GM19240 (cell line): ENCODE data around the gene TCL1A.

Experiments
- DNase-seq: peaks from one replicate; pipeline ENCODE4 v3.0.0; 2011; ENCODE audit warnings: low spot score; ENCODE audit not compliant: insufficient read length

Gene TCL1A

GRCh38 chr14:95705518-95705917 is 8.4 kb downstream of the TCL1A start:
- DNase-seq: no peak

DNA sequence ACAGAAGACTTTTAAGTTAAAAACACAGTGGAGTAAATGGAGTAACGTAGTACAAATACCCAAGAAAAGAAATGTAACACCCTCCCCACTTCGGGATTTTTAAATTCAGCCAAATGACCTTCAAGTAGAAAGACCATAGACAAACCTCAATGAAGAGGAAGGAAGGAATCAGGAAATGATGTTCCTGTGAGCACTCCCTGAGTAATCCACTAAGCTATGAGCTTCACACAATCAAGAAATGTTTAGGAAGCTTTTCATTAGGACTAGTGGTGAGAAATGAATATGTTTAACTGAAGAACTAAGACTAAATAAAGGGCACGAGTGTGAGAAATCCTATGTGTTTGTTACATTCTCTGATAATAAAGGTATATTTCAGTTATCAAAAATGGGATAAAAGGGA is 10.1 kb downstream of the TCL1A start:
- DNase-seq: no peak

- no peak for DNase-seq
Observed at GRCh38 chr14:95703341-95703740, 10.6 kb downstream of the TCL1A start.

DNA sequence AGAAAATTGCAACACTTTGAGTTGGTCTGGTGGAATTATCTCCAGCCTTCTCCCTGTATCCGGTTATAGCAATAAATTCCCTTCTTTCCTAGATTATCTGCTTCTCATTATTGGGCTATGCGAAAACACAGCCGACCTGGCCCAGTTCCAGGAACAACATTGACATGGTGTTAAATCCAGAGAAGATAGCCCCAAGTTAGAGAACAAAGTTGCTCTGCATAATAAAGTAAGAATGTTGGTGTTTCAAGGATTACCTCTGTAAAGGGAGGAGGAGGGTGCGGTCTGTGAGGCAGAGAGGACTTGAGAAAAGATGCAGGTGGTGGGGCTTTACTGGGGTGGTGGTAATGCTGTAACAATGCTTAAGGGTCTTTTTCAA is 12.1 kb downstream of the TCL1A start:
- DNase-seq: no peak

DNA sequence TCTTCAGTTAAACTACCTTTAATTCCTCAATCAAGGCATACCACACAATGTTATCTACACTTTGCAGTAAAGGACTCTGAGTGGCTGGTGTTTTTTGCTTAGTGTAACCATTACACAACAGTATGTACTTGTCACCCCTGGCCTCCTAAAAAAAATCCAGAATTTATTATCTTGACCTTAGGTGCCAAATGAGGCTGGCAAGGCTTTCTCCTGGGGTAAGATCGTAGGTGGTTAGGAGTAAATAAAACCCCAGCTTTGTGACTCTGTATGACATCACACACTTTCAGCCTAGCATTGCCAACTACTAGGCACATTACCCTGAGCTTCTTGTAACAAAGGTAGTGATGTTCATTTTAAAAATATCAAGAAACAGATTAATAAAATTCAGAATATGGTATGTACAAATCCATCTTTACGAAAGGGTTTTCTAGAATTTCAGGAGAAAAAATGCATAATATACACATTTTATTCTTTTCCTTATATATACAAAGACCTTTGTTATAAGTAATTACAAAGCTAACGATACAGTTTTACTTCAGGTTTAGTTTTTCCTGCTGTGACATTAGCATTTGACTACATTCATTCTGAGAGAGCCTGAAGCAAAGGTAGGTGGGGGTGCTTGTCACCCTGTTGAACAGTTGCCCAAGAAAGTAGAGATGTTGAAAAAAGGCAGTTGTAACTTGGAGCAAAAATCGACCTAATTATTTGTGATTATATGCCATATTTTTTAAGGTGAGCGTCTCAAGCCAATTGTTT is 13.5 kb downstream of the TCL1A start:
- no peak for DNase-seq

DNA sequence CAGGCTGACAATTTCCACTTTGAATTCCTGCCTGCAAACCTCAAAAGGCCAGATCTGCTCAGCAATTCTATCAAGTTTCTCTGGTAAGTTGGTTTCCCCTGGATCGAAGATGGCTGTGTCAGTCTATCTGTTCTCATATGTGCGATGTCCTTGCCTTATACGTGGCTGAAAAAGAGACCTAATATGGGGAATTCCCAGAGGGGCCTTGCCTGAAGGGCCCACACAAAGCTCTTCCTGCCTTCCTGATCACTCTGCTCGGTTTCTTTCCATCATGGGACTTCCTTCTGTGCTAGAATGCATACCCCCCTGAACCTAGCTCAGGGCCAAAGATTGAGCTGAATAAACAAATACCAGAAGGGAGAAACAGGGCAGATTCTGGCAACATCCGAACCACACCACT is 14.5 kb downstream of the TCL1A start:
- DNase-seq: peak; percentile 29

DNA sequence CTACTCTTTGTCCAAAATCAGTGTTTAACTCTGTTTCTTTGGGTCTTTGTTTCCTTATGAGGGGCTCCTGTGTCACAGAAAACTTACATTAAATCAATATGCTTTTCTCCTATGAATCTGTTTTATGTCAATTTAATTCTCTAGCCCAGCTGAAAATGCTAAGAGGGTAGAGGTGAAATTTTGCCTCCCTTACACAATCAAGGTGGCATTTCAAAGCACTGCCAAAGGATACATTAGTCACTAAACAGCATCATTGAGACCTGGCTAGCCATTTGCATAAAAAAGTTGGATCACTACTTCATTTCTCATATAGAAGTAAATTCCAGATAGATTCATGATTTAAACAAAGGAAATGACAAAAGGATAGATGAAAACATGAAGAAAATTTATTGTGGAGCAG is 15.6 kb downstream of the TCL1A start:
- no peak for DNase-seq

DNA sequence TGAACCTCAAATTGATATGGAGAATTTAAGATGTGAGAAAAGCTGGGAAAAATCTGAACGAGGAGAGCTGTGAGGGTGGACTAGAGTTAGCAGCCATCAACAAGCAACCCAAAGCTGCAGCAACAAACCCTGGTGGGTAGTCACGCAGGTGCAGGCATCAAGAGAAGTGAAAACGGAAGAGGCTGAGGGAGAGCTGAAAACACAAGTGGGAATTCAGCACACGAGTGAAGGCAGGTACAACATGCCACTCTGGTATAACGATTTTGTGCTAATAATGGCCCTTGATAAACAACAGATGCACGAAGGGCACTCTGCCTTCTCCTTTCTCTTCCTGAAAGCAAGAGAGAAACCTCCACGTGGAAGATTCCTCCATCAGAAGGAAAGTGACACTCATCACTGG is 16.2 kb downstream of the TCL1A start:
- no peak for DNase-seq

GRCh38 chr14:95696741-95697140 is 17.2 kb downstream of the TCL1A start:
- DNase-seq: no peak

GRCh38 chr14:95695913-95696312 is 18.0 kb downstream of the TCL1A start:
- DNase-seq: no peak

DNA sequence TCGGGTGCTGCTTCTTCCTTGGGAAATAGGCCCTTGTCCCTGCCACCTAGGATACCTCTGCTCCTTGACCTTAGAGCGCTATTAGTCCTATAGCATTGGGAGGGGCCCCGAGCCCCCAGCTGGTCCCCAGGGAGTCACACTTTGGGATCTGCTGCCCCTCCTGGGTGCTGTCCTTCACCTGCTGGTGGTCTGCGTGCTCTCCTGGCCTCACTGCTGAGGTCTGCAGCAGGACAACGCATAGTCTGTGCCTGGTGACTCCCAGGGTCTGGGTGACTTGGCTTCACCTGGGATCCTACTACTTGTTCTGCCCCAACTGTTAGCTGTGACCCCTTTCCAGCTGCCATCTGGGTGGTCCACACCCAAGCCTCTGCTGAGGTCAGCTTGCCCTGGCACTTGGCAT is 18.9 kb downstream of the TCL1A start:
- no peak for DNase-seq

DNA sequence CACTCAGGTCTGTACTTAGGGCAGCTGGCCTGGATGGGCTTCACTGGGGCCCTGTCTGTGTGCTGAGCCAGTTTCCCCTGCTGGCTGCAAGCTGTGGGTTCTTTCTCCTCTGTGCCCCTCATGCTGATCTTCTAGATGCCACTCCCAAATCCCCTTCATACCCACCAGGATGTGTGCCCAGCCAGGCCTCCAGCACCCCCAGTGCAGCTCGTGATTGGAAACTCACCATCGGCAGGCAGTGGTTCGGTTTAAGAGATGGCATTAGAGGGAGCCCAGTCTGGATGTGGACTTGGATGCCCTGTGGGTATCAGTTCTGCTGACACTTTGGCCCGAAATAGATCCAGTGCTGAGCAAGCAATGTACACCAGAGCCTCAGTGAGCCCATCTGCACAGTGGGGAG is 21.8 kb downstream of the TCL1A start:
- no peak for DNase-seq

DNA sequence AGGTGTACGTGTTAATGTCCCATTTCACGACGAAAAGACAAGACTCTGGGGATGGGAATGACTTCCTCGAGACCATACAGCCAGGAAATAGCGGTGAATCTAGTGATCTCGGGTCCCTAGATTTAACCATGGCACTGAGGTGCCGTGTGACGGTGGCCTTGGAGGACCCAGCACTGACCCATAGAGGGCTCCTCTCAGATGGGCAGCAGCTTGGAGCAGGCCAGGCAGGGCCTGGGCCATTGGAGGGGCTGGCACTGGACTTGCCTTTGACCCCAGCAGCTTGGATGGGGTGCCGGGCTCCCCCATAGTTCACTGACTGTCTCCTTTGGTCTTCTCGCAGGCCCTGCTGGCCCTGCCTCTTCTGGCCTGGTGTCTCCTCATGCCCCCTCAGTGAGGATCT is 22.3 kb downstream of the TCL1A start:
- no peak for DNase-seq

GRCh38 chr14:95690815-95691214 is 23.1 kb downstream of the TCL1A start:
- no peak for DNase-seq

- no peak for DNase-seq
Observed at GRCh38 chr14:95689441-95689840, 24.5 kb downstream of the TCL1A start.

- no peak for DNase-seq
Observed at GRCh38 chr14:95686935-95687334, 27.0 kb downstream of the TCL1A start.

- no peak for DNase-seq
Observed at GRCh38 chr14:95685978-95686922, 27.7 kb downstream of the TCL1A start, which contains the start of gene TCL1B. Gene TCL1B, plus strand, starts transcription at chr14:95686426. Its CDS starts 42 bp downstream, at chr14:95686468.

GRCh38 chr14:95683793-95684192 is 30.1 kb downstream of the TCL1A start:
- peak; percentile 90 for DNase-seq

GRCh38 chr14:95681153-95681552 is 32.8 kb downstream of the TCL1A start:
- no peak for DNase-seq

GRCh38 chr14:95679998-95680735 is 33.8 kb downstream of the TCL1A start:
- no peak for DNase-seq

- no peak for DNase-seq
Observed at GRCh38 chr14:95679148-95679815, 34.6 kb downstream of the TCL1A start.
